ENCODE measurements around the gene LILRA1. TPM values are rescaled to one million over a fixed set of nuclear protein-coding genes. Genes with fewer than 3 reads are reported as not detected.
"Not testable (repeated sequence)": the region's sequence is repeated elsewhere in the genome, so short reads cannot be mapped to it uniquely, and the experiment has no call there.

LILRA1 gene
- total and polyA plus RNA-seq, 10 of the 15 experiments (the other 5 are each of a cell fraction or from before 2014, with no cell fraction given), result 0.04 TPM; not detected in 9

DNA sequence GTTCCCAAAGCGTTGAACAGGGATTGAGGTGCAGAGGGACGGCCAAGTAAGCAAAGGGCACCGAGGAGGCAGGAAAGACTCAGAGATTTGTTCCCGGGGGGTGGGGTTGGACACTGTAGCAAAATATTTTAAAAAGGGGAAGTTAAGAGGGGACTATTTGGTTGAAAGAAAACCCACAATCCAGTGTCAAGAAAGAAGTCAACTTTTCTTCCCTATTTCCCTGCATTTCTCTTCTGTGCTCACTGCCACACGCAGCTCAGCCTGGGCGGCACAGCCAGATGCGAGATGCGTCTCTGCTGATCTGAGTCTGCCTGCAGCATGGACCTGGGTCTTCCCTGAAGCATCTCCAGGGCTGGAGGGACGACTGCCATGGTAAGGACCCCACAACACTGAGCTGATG lies 36.8 kb downstream of the LILRA1 start, which contains the start of gene LILRB1:
Gene LILRB1 (plus strand): TSS at position 223 of the 400 bp plus-strand sequence. CDS start 590 bp downstream, outside the sequence.
- H3K9me3 ChIP-seq (replicated peaks; ENCODE audit: control insufficient read depth, insufficient read depth, low read length); H3K27me3 ChIP-seq (replicated peaks in 1 of 2; ENCODE audit: control insufficient read depth in 2 of 2, insufficient read depth in 2 of 2, low read length in 1 of 2); H3K9ac ChIP-seq (ENCODE audit: control insufficient read depth, insufficient read depth, low read length); BruUV-seq (replicated peaks); POLR2A ChIA-PET; H2AFZ ChIP-seq (ENCODE audit: control insufficient read depth, low read depth, low read length); H3K4me2 ChIP-seq (ENCODE audit: control insufficient read depth, insufficient read depth); DNase-seq (ENCODE audit: low read depth, low spot score); RAD21 ChIA-PET (ENCODE audit: unreplicated experiment); FAIRE-seq; H4K20me1 ChIP-seq (ENCODE audit: control insufficient read depth, insufficient read depth); intact Hi-C loops (cut with micrococcal nuclease; ENCODE audit: unreplicated experiment); ATAC-seq; H3K4me3 ChIP-seq: not testable (repeated sequence)
- ChIA-PET CTCF (interaction anchor here (0.9 to 1.1 kb wide), 2 partner anchors 12 to 57 kb away, joined by 3 read pairs; no protein-coding TSS in a partner anchor), SMC1A (ENCODE audit: uncharacterized antibody, unreplicated experiment) (interaction anchor here (1.3 kb wide), 1 partner anchor 192 kb away, joined by 3 read pairs; no protein-coding TSS in a partner anchor)
- 48% methylated on average over 9 of the region's 9 CpGs for WGBS (ENCODE audit: insufficient coverage, insufficient replicate concordance, low lambda C conversion rate, missing lambda C conversion rate)
- Histone ChIP-seq H3K4me1 (ENCODE audit: control insufficient read depth, insufficient read depth, low read length) (peaks cover 31% of the 10 kb centered on the region), H3K27ac (ENCODE audit: control insufficient read depth, insufficient read depth) (peak within 1 kb of the TSS; percentile 15; the same call in 1 of the 2 replicates), H3K36me3 (ENCODE audit: control insufficient read depth in 2 of 2, insufficient read depth in 2 of 2, low read length in 1 of 2) (peaks cover 20 to 32% of the 10 kb centered on the region in 2 experiments; a peak in 3 of 4 replicates), H3K79me2 (ENCODE audit: control insufficient read depth, insufficient read depth, low read length) (peaks cover 45% of the 10 kb centered on the region)
- 0 out of 2 replicates have a peak, but pooled peaks have one; percentile 7 for TF ChIP-seq POLR2AphosphoS2 (IDR thresholded peaks at IDR 0.05; ENCODE audit: low read depth, low read length)
- in situ Hi-C loops (cut with MboI), result loop anchor here (5.0 kb wide), 1 partner anchor 348 kb away; the partner anchor contains the start of gene LILRB2

GRCh38 chr19:54630782-54631181 lies 37.4 kb downstream of the LILRA1 start:
- Histone ChIP-seq H3K4me3 (no peak overlapping the region), H3K27me3 (replicated peaks in 1 of 2; ENCODE audit: control insufficient read depth in 2 of 2, insufficient read depth in 2 of 2, low read length in 1 of 2) (no peaks in the 10 kb centered on the region), H3K4me1 (ENCODE audit: control insufficient read depth, insufficient read depth, low read length) (peaks cover 27% of the 10 kb centered on the region), H3K9ac (ENCODE audit: control insufficient read depth, insufficient read depth, low read length) (no peak overlapping the region), H3K79me2 (ENCODE audit: control insufficient read depth, insufficient read depth, low read length) (peaks cover 40% of the 10 kb centered on the region), H3K9me3 (replicated peaks; ENCODE audit: control insufficient read depth, insufficient read depth, low read length) (no peaks in the 10 kb centered on the region; the same call in 2 of the 3 replicates), H3K4me2 (ENCODE audit: control insufficient read depth, insufficient read depth) (no peak overlapping the region), H3K36me3 (ENCODE audit: control insufficient read depth in 2 of 2, insufficient read depth in 2 of 2, low read length in 1 of 2) (peaks cover 20 to 32% of the 10 kb centered on the region in 2 experiments; a peak in 3 of 4 replicates), H4K20me1 (ENCODE audit: control insufficient read depth, insufficient read depth) (no peaks in the 10 kb centered on the region), H3K27ac (ENCODE audit: control insufficient read depth, insufficient read depth) (peak overlapping the region; percentile 15; the same call in 1 of the 2 replicates), H2AFZ (ENCODE audit: control insufficient read depth, low read depth, low read length) (no peak overlapping the region)
- RAD21 ChIA-PET (ENCODE audit: unreplicated experiment), result no interaction called here
- SMC1A ChIA-PET (ENCODE audit: uncharacterized antibody, unreplicated experiment), result interaction anchor here (1.3 kb wide), 1 partner anchor 192 kb away, joined by 3 read pairs; no protein-coding TSS in a partner anchor
- WGBS (ENCODE audit: insufficient coverage, insufficient replicate concordance, low lambda C conversion rate, missing lambda C conversion rate), result 40% methylated on average over 6 of the region's 6 CpGs
- POLR2A ChIA-PET, result no interaction called here
- 0 out of 2 replicates have a peak, but pooled peaks have one; percentile 27 for TF ChIP-seq PML (IDR thresholded peaks at IDR 0.05; ENCODE audit: low read length)
- TF ChIP-seq ATF7 (IDR thresholded peaks at IDR 0.05; ENCODE audit: low read depth), result no peak
- no peak for TF ChIP-seq SMC3 (IDR thresholded peaks at IDR 0.05; ENCODE audit: borderline replicate concordance, low read length)
- TF ChIP-seq POLR2AphosphoS2 (IDR thresholded peaks at IDR 0.05; ENCODE audit: low read depth, low read length), result 0 out of 2 replicates have a peak, but pooled peaks have one; percentile 57
- TF ChIP-seq POLR2AphosphoS5 (IDR thresholded peaks at IDR 0.05; ENCODE audit: low read length), result 0 out of 2 replicates have a peak, but pooled peaks have one; percentile 21
- TF ChIP-seq RBBP5 (conservative IDR thresholded peaks at IDR 0.05), result no peak
- no peak for TF ChIP-seq NR2C2 (IDR thresholded peaks at IDR 0.05; ENCODE audit: borderline replicate concordance, control insufficient read depth, insufficient read length, low read depth)
- TF ChIP-seq, protein P1, sequence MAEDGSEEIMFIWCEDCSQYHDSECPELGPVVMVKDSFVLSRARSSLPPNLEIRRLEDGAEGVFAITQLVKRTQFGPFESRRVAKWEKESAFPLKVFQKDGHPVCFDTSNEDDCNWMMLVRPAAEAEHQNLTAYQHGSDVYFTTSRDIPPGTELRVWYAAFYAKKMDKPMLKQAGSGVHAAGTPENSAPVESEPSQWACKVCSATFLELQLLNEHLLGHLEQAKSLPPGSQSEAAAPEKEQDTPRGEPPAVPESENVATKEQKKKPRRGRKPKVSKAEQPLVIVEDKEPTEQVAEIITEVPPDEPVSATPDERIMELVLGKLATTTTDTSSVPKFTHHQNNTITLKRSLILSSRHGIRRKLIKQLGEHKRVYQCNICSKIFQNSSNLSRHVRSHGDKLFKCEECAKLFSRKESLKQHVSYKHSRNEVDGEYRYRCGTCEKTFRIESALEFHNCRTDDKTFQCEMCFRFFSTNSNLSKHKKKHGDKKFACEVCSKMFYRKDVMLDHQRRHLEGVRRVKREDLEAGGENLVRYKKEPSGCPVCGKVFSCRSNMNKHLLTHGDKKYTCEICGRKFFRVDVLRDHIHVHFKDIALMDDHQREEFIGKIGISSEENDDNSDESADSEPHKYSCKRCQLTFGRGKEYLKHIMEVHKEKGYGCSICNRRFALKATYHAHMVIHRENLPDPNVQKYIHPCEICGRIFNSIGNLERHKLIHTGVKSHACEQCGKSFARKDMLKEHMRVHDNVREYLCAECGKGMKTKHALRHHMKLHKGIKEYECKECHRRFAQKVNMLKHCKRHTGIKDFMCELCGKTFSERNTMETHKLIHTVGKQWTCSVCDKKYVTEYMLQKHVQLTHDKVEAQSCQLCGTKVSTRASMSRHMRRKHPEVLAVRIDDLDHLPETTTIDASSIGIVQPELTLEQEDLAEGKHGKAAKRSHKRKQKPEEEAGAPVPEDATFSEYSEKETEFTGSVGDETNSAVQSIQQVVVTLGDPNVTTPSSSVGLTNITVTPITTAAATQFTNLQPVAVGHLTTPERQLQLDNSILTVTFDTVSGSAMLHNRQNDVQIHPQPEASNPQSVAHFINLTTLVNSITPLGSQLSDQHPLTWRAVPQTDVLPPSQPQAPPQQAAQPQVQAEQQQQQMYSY (CRISPR knock-in tag; IDR thresholded peaks at IDR 0.05), result no peak
- no peak for TF ChIP-seq SUPT20H (IDR thresholded peaks at IDR 0.05; ENCODE audit: borderline replicate concordance, control insufficient read depth, low read depth, low read length)
- no peak for TF ChIP-seq EGR1 (IDR thresholded peaks at IDR 0.05; ENCODE audit: borderline replicate concordance in 1 of 2, low read depth in 2 of 2, low read length in 2 of 2)
- in situ Hi-C loops (cut with MboI) (loop anchor here (5.0 kb wide), 1 partner anchor 348 kb away; the partner anchor contains the start of gene LILRB2), intact Hi-C loops (cut with micrococcal nuclease; ENCODE audit: unreplicated experiment) (no loop called here)
- CTCF ChIA-PET, result interaction anchor here (0.9 to 1.1 kb wide), 2 partner anchors 13 to 58 kb away, joined by 3 read pairs; no protein-coding TSS in a partner anchor
- no peak; the same call in 2 of the 3 replicates for ATAC-seq
- DNase-seq (ENCODE audit: low read depth, low spot score), result no peak
- no peak for FAIRE-seq
- BruUV-seq (replicated peaks), result no TSS peak

All from GM12878 (cell line).